ENCODE data around the gene WFDC6. TPM values are rescaled to one million over a fixed set of nuclear protein-coding genes. Genes with fewer than 3 reads are reported as not detected.

The WFDC6 gene
- total and polyA plus RNA-seq, 2 of the 8 experiments (the other 6 are each of a cell fraction or from before 2014, with no cell fraction given), result not detected

DNA sequence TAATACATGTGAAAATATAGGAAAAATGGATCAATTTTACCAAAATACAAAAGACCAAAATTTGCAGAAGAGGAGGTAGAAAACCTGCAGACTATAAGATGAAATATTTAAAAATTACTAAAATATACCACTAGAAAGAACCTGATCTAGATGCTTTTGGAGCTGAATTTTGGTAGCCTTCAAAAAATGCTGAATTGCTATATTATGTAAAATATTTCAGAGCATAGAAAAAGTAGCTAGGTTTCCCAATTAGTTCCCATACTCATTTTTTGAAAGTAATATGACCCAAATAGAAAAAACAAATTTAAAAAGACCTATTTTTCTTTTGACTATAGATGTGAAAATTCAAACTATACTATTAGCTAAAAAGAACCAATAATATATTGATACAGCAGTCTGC is 11.5 kb upstream of the WFDC6 start:
- Histone ChIP-seq H2BK120ac (replicated peaks; ENCODE audit: low read depth, low read length) (no peak overlapping the region), H3K14ac (ENCODE audit: insufficient read length) (no peak overlapping the region), H4K20me1 (replicated peaks in 1 of 2; ENCODE audit: control insufficient read depth in 1 of 2, insufficient read depth in 2 of 2, low read length in 2 of 2) (no peaks in the 10 kb centered on the region), H3K27ac (ENCODE audit: low read depth, low read length) (no peak overlapping the region), H2AFZ (ENCODE audit: low read length) (no peak overlapping the region), H2BK12ac (ENCODE audit: low read depth, low read length) (no peak overlapping the region), H3K4me2 (ENCODE audit: insufficient read depth in 1 of 2, low read depth in 2 of 2, low read length in 2 of 2) (no peak overlapping the region), H2BK15ac (ENCODE audit: low read length) (no peak overlapping the region), H2BK5ac (ENCODE audit: low read depth, low read length) (no peak overlapping the region), H3K4me1 (replicated peaks in 1 of 4; ENCODE audit: control insufficient read depth in 3 of 4, insufficient read depth in 4 of 4, low read length in 3 of 4) (peaks cover 0 to 3% (median 0%) of the 10 kb centered on the region in 4 experiments; a peak in 1 of 7 replicates), H2BK20ac (ENCODE audit: low read length) (no peak overlapping the region), H4K8ac (ENCODE audit: extremely low read depth, insufficient read depth, low read length) (no peak overlapping the region), H3K36me3 (ENCODE audit: control insufficient read depth in 2 of 4, insufficient read depth in 4 of 4, low read length in 3 of 4) (no peaks in the 10 kb centered on the region), H3K9ac (replicated peaks in 1 of 4; ENCODE audit: extremely low read depth in 1 of 4, low read depth in 3 of 4, low read length in 3 of 4) (no peak overlapping the region), H3K4me3 (ENCODE audit: extremely low read depth in 1 of 4, insufficient read depth in 2 of 4, low read depth in 3 of 4, low read length in 4 of 4) (no peak overlapping the region), H3K18ac (ENCODE audit: extremely low read depth, low read length) (no peak overlapping the region), H3K4ac (replicated peaks; ENCODE audit: insufficient read length, low read depth, low read length) (no peak overlapping the region), H2AK5ac (ENCODE audit: low read depth, low read length) (no peak overlapping the region), H3K23ac (ENCODE audit: insufficient read length) (no peak overlapping the region), H3K27me3 (replicated peaks in 1 of 4; ENCODE audit: control insufficient read depth in 3 of 4, extremely low read depth in 1 of 4, insufficient read depth in 3 of 4, low read length in 3 of 4) (no peaks in the 10 kb centered on the region), H3K79me2 (ENCODE audit: control insufficient read depth in 1 of 2, insufficient read depth in 2 of 2, low read length in 2 of 2) (no peaks in the 10 kb centered on the region), H3K9me3 (ENCODE audit: insufficient read depth in 2 of 2, low read depth in 1 of 2, low read length in 1 of 2) (no peaks in the 10 kb centered on the region; a peak in 2 of 4 replicates), H3K79me1 (ENCODE audit: low read depth, low read length) (no peaks in the 10 kb centered on the region), H3K56ac (replicated peaks; ENCODE audit: insufficient read length, low read depth, low read length) (no peak overlapping the region), H4K91ac (replicated peaks; ENCODE audit: insufficient read length, low read length) (no peak overlapping the region), H4K5ac (ENCODE audit: insufficient read length, low read depth, low read length) (no peak overlapping the region), H3K23me2 (ENCODE audit: low read depth, low read length) (peaks cover 4% of the 10 kb centered on the region; the same call in 1 of the 2 replicates)
- TF ChIP-seq SRF (IDR thresholded peaks at IDR 0.05; ENCODE audit: low read depth, low read length) (no peak), POLR2A (IDR thresholded peaks at IDR 0.05; ENCODE audit: control extremely low read depth in 1 of 2, low read depth in 2 of 2, low read length in 2 of 2) (no peak), GTF2F1 (IDR thresholded peaks at IDR 0.05; ENCODE audit: borderline replicate concordance, low read depth, low read length) (no peak), HDAC2 (IDR thresholded peaks at IDR 0.05; ENCODE audit: borderline replicate concordance in 1 of 2, low read depth in 2 of 2, low read length in 2 of 2) (no peak), NANOG (IDR thresholded peaks at IDR 0.05; ENCODE audit: insufficient read depth, low read depth, low read length, poor library complexity, severe bottlenecking) (no peak), SIX5 (IDR thresholded peaks at IDR 0.05; ENCODE audit: low read depth, low read length) (no peak), EP300 (IDR thresholded peaks at IDR 0.05; ENCODE audit: borderline replicate concordance in 1 of 2, low read depth in 2 of 2, low read length in 2 of 2) (no peak), CHD2 (IDR thresholded peaks at IDR 0.05; ENCODE audit: low read length) (no peak), SUZ12 (IDR thresholded peaks at IDR 0.05; ENCODE audit: low read length) (no peak)
- TF ChIP-seq, protein P1, sequence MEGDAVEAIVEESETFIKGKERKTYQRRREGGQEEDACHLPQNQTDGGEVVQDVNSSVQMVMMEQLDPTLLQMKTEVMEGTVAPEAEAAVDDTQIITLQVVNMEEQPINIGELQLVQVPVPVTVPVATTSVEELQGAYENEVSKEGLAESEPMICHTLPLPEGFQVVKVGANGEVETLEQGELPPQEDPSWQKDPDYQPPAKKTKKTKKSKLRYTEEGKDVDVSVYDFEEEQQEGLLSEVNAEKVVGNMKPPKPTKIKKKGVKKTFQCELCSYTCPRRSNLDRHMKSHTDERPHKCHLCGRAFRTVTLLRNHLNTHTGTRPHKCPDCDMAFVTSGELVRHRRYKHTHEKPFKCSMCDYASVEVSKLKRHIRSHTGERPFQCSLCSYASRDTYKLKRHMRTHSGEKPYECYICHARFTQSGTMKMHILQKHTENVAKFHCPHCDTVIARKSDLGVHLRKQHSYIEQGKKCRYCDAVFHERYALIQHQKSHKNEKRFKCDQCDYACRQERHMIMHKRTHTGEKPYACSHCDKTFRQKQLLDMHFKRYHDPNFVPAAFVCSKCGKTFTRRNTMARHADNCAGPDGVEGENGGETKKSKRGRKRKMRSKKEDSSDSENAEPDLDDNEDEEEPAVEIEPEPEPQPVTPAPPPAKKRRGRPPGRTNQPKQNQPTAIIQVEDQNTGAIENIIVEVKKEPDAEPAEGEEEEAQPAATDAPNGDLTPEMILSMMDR (IDR thresholded peaks at IDR 0.05; ENCODE audit: control extremely low read depth in 1 of 3, insufficient read depth in 1 of 3, low read depth in 1 of 3, low read length in 3 of 3), result no peak
- no peak for DNase-seq (ENCODE audit: low read depth in 1 of 2, low spot score in 2 of 2)
- POLR2A ChIA-PET (ENCODE audit: partially characterized antibody), result no interaction called here
- no peak for FAIRE-seq
- CTCF ChIA-PET (ENCODE audit: partially characterized antibody), result interaction anchor here (1.5 to 6.2 kb wide), 4 partner anchors 12 to 248 kb away, joined by 3 to 73 read pairs (median 6); no protein-coding TSS in a partner anchor
